Dermis microvascular lymphatic vessel endothelial cell (primary cell): Measurements from ENCODE around the gene HM13. TPM values are rescaled to one million over a fixed set of nuclear protein-coding genes. Genes with fewer than 3 reads are reported as not detected.
"Not testable (repeated sequence)": the region's sequence is repeated elsewhere in the genome, so short reads cannot be mapped to it uniquely, and the experiment has no call there.

Experiments
- DNase-seq, 2 donors: peaks; one replicate each; pipeline versions ENCODE4 v3.0.0 to v3.0.0-alpha.2; 2010; ENCODE audit warnings: low read depth in 2 of 2
- total RNA-seq: library from RNA; depleted of rRNA; stranded (reverse); fragments of >200 nt; gene quantifications from 2 replicates; pipeline ENCODE4 v1.2.1, GENCODE V29; 2014

HM13 gene
- total RNA-seq, 1 donor from 2014 or later: 31.1 TPM

DNA sequence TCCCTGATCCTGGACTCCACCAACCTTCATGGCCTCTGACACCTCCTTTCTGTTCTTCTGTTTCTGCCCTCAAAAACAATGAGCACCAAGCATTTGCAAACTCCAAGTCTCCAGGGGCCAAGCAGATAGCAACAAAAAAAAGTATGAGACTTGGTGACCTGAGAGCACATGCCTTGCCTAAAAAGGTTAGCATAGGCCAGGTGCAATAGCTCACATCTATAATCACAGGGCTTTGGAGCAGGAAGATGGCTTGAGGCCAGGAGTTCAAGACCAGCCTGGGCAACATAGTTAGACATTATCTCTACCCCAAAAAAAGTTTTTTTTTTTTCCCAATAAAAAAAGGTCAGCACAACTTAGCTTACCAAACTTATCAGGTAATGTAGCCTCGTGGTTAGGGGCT, 13.7 kb upstream of the HM13 start:
- no peak for DNase-seq

DNA sequence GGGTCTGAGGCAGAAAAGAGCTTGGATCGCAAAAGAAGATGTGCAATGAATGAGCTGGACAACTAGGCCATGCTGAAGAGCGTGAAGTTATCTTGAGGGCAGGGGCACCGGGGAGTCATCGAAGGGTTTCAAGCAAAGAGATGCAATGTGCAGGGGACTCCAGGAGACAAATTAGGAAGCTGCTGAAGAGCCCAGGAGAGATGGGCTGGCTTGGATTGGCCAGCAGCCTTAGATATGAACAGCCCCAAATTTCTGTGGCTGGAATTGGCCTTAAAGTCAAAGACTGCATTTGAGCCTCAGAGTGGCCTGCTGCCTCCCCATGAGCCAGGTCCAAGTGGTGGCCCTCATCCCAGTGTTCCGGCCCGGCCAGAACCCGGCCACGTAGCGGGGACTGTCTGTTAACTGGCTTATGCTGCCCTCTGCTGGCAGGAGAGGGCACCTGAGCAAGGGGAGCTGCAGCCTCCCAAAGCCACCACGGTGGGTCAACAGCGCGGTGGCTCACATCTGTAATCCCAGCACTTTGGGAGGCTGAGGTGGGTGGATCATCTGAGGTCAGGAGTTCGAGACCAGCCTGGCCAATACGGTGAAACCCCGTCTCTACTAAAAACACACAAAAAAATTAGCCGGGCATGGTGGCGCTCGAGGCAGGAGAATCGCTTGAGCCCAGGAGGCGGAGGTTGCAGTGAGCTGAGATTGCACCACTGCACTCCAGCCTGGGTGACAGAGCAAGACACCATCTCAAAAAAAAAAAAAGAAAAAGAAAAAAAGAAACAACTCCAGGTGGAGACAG, 11.2 kb upstream of the HM13 start:
- peak; percentile 43 to 73 for DNase-seq

DNA sequence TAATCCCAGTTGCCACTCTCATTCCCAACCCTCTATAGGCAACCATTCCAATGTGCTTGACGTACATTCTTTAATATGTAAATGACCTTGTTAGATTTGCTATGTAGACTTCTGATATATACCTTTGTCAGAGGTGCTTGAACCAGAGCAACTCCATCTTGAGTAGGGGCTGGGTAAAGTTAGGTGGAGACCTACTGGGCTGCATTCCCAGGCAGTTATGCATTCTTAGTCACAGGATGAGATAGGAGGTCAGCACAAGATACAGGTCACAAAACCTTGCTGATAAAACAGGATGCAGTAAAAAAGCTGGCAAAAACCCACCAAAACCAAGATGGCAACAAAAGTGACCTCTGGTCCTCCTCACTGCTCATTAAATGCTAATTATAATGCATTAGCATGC, 8.3 kb upstream of the HM13 start:
- no peak for DNase-seq

DNA sequence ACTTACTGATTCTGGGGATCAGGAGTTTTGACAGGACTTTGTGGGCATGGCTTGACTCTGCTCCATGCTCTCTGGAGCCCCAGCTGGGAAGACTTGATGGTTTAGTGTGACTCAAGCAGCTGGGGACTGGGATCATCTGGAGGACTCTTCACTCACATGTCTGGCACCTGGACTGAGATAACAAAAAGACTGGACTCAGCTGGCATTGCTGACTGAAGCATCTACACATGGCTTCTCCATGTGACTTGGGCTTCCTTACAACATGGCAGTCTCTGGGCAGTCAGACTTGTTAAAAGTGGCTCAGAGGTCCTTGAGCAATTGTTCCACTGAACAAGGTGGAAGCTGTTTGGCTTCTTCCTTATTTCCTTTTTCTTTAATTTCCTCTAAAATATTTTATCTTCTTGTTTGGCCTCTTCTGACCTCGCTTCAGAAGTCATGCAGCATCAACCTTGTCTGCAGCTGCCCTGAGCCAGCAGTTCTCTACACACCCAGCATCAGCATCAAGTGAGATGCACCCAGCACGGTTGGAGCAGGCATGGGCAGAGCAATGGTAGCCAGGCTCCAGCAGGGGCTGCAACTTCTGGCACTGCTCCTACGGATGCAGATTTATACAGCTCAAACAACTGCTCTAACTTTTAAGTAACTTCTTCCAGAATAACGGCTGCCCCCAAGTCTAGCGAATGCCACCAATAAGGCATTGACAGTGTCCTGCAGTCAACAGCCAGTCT, 5.6 kb upstream of the HM13 start:
- no peak for DNase-seq

DNA sequence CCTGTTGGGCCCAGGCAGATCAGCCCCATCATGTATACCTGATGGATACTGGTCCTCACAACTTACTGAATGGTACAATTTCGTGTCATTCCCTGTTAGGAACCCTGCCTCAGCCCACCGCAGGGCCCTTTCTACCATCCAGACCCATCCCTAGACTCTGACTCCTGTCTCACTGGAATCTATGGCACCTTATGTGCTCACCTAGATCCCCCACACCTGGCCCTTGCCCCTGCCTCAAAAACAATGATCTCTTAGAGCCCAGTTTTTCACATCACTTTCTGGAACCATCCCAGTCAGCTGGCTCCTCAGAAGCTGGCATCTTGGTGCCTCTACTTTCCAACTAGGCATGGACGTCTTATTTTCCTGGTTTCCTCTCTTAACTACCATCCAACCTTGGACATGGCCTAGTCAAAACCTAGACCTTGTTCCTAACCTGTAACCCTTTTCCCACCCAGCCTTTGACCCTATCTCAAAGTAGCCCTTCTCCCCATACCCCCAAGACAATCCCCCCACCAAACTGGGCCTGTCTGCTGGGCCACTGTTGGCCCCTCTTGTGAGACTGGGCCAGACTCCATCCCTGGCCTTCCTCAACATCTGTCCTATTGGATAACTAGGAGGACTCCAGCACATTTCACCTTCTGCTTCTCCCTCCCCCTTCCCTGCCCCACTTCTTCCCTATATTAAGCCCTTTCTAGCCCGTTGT, 981 bp downstream of the HM13 start:
- no peak for DNase-seq

DNA sequence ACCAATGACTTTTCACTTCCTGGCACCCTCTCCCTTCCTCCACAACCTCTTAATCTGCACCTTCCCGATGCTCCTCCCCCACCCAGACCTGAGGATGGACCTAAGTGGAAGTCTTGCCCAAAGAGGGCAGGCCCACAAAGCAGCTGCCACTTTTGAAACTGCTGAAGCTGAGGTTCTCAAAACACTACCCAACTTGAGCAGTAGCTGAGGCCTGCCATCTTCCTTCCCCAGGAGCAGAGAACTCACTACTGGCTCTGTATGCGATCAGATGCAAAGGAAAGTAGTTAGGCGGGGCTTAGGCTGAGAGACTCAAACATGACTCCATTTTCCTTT, 1.5 kb downstream of the HM13 start:
- DNase-seq: no peak

DNA sequence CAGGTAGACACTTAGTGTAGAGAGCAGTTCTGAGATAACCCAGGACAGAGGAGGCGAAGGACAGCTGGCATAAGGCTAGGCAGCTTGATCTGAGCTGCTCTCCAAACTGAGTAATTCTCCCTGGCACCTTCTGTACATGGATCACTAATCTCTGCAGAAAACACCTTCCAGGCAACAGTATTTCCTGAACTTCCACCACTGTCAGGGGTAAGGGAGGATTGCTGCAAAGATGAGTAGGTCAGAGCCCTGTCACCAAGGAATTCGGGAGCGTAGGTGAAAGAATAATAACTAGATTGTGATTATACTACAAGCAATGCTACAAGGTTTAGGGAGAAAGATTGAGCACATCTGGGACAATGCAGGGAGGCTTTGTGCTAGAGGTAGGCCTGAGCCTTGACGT, 1.9 kb downstream of the HM13 start:
- no peak for DNase-seq

DNA sequence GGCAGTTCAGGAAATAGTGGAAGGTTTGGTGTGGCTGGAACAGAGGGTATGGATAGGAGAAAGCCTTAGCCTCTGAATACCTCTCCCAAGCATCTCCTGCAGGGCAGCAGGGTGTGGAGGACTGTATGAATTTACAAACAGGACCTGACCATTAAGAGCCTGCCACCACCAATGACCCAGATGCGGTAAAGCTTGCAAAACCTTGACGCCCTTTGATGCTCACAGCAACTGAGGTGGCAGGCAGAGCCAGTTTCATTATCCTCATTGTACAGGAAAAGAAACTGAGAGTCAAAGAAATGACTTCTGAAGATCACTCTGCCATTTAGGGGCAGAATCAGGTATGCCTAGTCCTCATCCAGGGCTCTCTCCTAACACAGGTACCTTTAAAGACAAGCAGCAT, 2.4 kb downstream of the HM13 start:
- no peak for DNase-seq

DNA sequence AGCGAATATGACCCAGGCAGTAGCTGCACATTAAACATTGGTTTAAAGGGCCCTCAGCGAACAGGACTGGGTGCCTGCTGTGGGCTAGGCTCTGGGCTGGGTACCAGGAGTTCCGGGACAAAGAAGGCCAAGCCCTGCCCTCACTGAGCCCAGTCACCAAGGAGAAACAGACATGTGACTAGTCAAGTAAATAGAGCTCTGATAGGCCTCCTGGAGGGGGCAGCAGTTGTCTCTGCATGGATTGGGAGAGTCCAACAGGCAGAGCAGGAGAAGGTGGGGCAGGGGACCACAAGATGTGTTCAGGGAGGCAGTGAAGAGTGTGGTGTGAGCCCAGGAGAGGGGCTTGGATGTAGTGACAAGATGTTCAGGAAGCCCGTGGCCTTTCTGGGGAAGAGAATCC, 3.1 kb downstream of the HM13 start:
- peak in 1 of 2 donors; percentile 70 for DNase-seq

DNA sequence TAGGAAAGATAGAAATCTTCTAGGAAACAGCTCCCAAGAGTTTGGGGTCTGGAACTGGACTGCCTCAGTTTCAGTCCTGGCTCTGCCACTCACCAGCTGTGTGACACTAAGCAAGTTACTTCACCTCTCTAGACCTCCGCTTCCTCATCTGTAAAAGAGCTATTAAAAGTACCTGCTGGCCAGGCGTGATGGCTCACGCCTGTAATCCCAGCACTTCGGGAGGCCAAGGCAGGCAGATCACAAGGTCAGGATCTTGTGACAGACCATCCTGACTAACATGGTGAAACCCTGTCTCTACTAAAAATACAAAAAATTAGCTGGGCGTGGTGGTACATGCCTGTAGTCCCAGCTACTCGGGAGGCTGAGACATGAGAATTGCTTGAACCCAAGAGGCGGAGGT, 7.0 kb downstream of the HM13 start:
- not testable (repeated sequence) for DNase-seq

DNA sequence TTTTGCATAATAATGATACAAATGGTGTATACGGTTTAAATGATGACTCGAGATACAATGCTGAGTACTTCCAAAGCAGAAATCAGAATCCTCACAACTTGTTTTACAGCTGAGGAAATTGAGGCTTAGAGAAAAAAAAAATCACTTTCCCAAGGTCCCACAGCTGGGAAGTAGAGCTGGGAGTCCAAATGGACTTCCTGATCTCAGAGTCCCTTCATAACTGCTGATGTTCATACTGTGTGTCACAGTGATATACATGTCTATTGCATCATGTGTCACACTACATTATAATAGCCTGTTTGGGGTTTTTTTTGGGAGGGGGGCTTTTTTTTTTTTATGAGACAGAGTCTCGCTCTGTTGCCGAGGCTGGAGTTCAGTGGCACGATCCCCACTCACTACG, 8.5 kb downstream of the HM13 start:
- DNase-seq: no peak

DNA sequence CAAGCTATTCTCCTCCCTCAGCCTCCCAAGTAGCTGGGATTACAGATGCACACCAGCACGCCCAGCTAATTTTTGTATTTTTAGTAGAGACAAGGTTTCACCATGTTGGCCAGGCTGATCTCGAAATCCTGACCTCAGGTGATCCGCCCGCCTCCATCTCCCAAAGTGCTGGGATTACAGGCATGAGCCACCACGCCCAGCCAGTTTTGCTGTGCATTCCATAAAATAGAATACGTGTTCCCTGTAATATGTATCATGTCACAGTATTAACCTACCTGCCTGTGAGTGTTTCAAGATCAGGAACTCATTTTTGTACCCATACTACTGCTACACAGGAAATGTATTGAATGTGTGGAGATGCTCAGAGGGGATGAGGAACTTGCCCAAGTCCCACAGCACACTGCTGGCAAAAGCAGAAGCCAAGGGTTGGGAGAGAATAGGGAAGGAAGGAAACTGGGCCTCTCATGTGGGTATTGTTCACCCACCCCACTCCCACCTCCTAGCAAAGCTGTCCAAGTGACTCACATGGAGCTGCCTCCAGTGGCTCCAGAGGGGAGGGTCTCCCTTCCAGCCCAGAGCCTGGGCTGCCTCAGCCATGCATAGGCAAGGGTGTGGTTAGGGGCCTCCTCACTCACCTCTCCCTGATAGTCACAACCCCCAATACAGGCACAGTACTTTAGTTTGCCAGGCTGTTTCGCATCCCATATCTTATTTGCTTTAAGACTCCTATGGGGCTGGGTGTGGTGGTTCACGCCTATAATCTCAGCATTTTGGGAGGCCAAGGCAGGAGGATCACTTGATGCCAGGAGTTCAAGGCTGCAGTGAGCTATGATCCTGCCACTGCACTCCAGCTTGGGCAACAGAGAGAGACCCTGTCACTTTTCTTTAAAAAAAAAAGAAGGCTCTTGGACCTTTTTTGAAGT, 9.4 kb downstream of the HM13 start:
- peak in 1 of 2 donors; percentile 85 for DNase-seq

DNA sequence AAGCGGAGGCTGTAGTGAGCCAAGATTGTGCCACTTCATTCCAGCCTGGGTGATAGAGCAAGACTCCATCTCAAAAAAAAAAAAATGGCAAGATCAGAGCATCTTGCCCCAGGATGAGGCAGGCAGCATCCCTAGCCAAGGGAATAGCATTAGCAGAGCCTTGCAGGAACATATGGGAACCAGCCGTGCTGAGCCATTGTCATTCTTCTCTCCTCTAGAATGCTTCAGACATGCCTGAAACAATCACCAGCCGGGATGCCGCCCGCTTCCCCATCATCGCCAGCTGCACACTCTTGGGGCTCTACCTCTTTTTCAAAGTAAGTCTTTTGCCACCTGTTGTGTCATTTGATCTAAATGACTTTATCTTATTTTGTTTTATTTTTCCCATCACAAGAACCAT, 13.0 kb downstream of the HM13 start:
- DNase-seq: no peak

DNA sequence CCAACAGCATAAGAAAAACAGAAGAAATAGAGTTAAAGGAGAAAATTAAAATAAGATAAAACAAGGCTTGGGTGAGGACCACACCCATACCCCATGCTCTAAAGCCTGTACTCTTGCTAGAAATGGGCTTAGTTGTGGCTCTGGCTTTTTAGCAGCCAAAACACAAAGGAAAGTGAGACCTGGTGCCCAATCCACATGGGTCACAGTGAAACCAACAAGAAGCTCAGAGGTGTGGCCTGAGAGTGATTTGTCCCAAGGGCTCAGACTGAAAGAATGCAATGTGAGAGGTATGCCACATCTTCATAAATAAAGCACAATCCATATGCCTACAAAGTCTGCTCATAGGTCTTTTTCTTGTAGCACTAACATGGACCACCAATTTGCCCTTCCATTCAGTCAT, 21.1 kb downstream of the HM13 start:
- no peak for DNase-seq

DNA sequence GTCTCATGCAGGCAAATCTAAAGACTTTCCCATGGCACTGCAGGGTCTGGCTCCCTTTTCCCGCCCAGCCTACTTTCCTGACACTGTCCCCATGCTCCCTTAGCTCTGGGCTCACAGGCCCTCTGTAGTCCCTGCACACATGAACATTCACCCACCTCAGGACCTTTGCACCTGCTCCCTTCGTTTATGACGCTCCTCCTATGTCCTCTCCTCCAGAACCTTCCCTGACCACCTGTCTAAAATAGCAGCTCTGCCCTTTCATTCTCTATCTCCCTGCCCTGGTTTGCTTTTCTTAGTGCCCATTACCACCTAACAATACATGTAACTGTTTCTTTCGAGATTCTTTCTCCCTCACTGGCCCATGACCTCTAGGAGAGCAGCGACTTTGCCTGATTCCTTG, 22.3 kb downstream of the HM13 start:
- DNase-seq: no peak

DNA sequence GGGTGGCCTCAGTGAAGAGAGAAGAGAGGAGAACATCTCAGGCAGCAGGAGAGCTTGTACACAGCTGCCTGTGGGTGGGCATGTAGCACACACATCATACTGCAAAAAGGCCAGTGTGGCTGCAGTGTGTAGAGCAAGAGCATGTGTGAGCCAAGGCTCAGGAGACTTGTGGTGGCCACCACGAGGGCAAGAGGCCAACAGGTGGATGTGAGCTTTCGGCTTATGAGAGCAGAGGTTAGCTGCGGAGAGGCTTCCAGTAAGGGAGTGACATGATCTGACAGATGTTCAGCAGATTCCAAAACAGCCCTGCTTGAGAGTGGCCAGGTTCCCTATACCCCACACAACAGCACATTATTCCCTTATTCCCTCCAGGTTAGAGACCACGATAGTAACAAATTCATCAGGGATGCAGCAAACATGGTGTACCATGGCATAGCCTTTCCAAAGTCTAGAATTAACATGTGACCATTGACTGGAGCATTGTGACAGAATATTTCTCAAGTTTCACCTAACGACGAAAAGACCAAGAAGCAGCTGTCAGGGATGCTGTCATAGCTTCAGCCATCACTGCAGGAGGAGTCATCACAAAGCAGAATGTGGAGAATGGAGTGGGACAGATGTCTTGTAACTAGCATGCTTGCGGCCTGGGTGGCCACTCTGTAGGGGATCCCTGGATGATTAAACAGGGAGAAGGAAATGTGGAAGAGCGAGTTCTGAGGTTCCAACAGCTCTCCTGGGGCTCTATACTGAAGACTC, 23.1 kb downstream of the HM13 start:
- no peak for DNase-seq

DNA sequence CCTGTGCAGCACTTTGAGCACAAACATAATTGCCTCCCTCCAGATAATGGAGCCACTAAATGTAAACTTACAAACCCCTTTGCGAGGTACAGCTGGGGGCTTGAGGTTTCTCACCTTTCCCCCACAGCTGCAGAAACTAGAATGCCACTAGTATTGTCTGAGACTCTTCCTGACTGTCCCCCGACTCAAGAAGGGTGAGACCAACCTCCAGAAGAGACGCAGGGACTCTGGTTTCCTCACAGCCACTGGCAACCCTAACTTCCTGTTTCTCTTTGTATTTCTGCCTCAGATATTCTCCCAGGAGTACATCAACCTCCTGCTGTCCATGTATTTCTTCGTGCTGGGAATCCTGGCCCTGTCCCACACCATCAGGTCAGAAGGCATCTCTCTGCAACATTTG, 23.6 kb downstream of the HM13 start:
- no peak for DNase-seq

DNA sequence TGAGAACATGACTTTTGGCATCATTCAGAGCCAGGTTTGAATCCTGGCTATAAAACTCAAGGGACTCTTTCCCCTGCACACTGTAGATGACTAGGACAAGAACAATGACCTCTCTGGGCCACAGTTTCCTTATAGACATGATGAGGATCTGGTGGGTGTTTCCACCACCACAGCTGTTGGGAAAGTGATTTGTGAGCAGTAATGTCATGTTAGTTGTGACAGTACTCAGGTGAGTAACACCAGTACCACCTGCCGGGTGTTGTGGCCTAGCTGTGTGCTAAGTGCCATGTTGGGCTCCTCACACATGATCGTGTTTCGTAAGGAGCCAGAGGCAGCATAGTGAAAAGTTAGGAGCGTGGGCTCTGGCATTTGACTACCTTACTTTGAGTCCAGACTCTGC, 24.1 kb downstream of the HM13 start:
- DNase-seq: no peak

DNA sequence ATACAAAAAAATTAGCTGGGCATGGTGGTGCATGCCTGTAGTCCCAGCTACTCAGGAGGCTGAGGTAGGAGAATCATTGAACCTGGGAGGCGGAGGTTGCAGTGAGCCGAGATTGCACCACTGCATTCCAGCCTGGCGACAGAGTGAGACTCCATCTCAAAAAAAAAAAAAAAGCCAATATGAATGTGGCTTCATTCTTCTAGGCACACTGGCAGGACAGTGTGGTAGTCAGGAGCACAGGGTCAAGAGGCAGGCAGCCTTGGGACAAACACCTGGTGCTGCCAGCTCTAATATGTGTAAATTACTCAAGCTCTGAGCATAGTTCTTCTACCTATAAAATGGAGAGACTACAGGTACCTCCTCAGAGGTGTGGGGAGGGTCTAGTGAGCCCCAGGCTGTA, 25.4 kb downstream of the HM13 start:
- not testable (repeated sequence) for DNase-seq

DNA sequence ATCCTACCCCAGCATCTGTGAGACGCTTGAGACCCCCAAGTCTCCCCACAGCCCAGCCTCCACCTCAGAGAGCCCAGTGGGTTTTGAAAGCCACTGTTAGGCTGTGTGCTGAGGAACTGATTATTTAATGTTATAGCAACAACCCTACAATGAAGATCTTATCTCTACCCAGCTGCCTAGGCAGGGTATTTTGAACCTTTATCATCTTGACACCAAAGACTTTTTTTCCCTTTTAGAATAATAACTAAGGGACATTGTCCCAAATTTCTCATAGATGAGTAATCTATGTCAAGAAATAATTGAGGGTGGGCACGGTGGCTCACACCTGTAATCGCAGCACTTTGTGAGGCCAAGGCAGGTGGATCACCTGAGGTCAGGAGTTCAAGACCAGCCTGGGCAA, 26.2 kb downstream of the HM13 start:
- no peak for DNase-seq
